NCI-H446 (cell line): Measurements from ENCODE around the gene TSEN54.
"Not testable (repeated sequence)": the region's sequence is repeated elsewhere in the genome, so short reads cannot be mapped to it uniquely, and the experiment has no call there.

ENCODE experiments used
- DNase-seq, 2 experiments: peaks; one replicate each; lab custom pipeline; 2025; lab: John Stamatoyannopoulos, UW

Gene TSEN54

DNA sequence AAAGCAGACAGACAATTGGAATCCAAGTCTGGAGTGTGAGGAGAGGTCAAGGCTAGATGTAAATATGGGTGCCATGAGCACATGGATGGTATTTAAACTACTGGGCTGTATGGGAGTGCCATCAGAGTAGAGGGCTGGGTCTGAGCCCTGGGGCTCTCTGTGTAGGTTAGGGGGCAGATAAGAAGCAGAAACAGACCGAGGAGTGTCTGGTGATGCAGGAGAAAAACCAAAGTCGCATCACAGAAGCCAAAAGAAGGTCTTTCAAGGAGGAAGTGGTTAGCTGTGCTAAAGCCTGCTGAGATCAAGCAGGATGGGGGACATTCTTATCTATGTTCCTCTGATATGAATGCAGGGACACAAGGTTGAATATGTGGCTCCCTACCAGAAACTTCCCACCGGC, 1.9 kb downstream of the TSEN54 start:
- DNase-seq = no peak

DNA sequence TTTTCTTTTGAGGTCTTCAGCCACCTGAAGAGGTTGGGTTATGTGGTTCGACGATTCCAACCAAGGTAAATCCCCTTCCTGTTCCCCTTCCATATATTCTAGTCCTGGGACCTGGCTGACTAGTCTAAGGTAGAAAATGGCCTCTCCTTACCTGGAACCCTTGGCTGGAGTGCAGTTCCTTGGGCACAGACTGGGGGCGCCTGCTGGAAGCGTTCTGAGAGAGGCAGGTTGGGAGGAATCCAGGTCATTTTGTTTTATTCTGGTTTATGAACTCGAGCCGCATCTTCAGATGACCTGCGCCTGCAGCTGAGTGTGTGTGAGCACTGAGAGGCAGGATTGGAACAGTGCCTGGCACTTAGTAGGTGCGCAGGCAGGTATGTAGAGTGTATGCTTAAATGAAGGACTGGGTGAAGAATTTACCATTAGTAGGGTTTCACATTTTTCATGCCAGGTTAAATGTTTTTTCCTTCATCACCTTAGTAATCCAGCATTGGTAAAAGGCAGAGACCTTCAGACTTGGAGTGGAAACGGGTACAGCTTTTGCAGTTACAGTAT, 2.7 kb downstream of the TSEN54 start:
- DNase-seq = no peak

DNA sequence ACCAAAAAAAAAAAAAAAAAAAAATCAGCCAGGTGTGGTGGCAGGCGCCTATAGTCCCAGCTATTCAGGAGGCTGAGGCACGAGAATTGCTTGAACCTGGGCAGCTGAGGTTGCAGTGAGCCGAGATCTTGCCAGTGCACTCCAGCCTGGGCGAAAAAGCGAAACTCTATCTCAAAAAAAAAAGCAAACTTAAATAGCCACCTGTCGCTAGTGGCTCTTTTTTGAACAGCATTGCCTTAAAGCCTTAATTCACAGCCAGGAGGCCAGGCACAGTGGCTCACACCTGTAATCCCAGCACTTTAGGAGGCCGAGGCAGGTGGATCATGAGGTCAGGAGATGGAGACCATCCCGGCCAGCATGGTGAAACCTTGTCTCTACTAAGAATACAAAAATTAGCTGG, 4.1 kb downstream of the TSEN54 start:
- not testable (repeated sequence) for DNase-seq

DNA sequence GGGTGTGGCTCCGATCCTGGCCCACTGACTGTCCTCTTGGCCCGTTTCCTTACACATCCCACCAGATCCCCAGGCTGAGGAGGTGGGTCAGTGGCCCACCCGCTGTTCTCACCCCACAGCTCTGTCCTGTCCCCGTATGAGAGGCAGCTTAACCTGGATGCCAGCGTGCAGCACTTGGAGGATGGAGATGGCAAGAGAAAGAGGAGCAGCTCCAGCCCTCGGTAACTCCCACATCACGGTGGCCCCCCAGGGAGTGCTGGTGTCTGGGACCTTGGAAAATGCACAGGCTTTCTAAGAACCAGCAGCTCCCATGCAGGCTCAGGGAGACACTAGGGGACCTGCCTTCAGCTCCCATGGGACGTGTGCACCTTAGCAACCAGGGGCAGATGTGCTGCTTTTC, 5.0 kb downstream of the TSEN54 start:
- DNase-seq = no peak

DNA sequence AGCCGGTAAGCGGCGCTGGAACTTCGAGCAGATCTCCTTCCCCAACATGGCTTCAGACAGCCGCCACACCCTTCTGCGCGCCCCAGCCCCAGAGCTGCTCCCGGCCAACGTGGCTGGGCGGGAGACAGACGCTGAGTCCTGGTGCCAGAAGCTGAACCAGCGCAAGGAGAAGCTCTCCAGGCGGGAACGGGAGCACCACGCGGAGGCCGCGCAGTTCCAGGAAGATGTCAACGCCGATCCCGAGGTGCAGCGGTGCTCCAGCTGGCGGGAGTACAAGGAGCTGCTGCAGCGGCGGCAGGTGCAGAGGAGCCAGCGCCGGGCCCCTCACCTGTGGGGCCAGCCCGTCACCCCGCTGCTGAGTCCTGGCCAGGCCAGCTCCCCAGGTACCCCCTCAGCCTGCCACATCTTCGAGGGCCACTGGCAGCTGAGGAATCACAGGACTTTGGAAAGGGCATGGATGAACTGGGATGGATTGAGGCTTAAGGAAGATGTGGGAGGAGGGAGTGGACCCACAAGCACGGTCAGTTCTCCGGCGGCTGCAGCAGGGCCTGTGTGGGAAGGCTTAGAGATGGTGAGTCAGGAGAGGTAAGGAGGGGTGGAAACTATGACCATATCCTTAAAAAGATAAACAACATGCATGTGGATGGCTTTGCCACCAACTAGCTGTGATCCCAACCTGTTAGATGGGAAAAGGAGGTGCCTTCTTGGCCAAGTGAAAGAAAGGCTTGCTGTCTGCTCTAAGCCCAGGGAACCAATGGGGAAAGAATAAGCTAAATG, 5.8 kb downstream of the TSEN54 start:
- no peak for DNase-seq

DNA sequence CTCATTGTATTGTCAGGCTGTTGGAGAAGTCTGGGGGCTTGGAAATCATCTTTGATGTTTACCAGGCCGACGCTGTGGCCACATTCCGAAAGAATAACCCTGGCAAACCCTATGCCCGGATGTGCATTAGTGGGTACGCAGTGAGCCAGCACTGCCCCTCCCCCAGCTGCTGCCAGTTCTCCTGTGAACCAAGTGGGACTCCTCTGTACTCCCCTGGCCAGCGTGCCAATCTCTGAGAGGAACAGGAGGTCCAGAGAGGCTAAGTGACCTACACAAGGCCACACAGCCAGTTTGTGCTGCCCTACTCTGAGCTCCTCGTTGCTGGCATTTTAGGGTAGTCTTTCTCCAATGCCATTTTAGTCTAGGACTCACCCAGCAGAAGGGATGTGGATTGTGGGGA, 7.3 kb downstream of the TSEN54 start:
- no peak for DNase-seq

DNA sequence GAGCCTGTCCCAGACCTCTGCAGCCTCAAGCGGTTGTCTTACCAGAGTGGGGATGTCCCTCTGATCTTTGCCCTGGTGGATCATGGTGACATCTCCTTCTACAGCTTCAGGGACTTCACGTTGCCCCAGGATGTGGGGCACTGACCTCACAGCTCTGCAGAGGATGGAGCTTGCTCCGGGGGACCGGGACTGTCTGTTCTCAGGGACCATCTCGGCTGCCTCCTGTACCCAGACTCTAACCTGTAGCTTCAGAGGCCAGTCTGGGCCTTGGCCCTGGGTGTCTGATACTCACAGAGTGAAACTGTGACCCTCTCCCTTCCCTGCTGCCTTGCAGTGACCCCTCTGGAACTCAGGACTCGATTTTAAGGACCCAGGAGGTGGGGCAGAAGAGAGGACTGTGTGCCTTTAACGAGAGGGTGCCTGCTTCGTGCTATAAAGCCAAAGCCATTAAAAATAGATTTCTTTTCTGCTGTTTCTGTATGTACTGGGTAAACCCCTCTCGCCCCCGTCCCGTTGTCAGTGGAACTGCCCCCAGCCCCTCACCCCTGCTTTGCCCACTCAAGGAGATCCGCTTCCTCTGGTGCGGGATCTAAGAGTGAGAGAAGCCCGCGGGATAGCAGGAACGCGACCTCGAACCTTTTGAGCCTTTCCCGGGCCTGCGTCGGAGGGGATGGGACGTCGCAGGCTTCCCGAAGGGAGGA, 8.1 kb downstream of the TSEN54 start:
- DNase-seq = no peak

DNA sequence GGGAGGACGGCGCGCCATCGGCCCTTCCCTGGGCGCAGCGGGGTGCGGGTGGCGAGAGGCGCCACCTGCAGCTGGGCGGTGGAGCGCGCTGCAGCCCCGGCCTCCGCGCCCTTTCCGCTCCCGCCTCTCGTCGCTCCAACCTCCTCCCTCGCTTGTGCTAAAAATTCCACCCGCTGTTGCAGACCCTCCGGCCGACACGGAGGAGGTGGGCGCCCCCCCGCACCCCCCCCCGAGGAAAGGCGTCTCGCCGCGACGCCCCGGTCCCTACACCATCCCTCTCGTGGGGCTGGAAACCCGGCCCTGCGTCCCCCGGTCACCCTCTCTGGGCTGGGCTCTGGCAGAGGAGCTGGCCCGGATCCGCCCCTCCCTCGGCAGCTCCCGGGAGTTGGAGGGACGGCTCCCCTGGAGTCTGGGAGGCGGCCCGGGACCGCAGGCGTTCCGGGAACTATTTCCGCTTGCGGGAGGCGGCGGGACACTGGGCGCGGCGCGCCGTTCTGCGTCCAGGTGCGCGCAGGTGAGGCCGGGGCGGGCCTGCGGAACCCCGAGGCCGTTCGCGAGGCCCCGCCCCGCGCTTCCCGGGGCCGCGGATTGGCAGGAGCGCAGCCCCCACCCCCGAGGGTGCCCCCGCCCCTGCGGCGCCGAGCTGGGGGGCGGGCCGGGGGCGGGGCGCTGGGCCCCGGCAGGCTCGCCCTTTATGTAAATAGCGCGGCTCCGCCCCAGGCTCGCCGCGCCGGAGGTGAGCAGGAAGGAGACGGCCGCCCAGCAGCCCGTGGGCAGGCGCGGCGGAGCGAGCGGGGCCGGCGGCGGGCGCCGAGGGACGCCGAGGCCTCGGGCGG, 8.9 kb downstream of the TSEN54 start, which contains the start of gene LLGL2:
LLGL2 (plus strand) TSS at position 728 of the 836 bp plus-strand sequence. CDS start 17,730 bp downstream, outside the sequence.
- no peak for DNase-seq

DNA sequence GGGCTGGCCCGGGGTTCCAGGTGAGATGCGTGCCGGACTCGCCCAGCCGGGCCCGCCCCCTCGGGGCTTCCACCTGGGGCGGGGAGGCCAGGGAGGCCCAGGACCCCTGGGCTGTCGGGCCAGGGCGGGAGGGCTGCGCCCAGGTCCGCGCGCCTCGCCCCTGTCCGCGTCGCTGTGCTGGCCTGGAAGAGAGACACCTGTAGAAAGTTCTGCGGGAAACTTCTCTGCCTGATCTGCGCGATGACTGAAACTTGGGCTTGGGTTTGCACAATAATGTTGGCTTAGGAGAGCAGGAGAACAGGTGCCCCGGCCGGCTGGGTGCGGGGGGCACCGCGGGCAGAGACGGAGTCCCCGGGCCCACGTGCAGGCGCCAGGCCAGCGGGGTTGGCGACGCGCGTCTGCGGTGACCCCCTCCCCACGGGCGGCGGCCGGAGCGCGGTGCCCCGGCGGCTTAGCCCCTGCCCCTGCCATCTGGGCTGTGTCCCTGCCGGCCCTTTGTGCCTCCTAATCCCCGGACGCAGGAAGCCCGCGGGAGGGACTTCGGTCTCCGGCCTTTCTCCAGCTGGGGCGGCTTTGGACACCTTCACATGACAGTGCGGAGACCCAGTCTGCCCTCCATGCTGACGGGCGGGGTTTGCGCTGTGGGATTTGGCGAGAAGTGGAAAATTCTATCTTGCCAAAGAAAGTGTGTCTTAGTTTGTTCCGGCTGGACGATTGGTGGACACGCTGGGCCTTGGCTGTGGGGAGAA, 9.7 kb downstream of the TSEN54 start:
- no peak for DNase-seq

DNA sequence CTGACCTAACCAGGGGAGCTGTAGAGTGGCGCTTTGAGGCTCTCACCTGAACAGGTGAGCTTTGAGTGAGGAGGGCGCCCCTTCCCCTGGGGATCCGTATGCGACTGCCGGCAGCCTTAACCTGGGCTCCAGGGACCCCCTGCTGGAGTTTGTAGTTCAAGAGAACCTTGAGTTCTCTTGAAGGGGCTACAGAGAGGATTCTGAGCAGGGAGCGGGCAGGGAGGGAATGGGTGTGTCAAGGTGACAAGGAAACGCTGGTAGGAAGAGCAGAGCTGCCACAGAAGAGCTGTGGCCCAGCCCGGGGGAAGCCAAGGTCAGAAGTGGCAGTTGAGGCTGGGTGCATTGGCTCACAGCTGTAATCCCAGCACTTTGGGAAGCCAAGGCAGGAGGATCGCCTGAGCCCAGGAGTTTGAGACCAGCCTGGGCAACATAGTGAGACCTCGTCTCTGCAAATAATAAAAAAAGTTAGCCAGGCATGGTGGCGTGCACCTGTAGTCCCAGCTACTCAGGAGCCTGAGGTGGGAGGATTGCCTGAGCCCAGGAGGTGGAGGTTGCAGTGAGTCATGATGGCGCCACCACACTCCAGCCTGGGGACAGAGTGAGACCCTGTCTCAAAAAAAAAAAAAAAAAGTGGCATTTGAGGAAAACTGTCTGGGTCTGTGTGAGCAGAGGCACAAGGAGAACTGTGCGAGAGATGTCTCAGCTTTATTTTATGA, 10.4 kb downstream of the TSEN54 start:
- DNase-seq = no peak

DNA sequence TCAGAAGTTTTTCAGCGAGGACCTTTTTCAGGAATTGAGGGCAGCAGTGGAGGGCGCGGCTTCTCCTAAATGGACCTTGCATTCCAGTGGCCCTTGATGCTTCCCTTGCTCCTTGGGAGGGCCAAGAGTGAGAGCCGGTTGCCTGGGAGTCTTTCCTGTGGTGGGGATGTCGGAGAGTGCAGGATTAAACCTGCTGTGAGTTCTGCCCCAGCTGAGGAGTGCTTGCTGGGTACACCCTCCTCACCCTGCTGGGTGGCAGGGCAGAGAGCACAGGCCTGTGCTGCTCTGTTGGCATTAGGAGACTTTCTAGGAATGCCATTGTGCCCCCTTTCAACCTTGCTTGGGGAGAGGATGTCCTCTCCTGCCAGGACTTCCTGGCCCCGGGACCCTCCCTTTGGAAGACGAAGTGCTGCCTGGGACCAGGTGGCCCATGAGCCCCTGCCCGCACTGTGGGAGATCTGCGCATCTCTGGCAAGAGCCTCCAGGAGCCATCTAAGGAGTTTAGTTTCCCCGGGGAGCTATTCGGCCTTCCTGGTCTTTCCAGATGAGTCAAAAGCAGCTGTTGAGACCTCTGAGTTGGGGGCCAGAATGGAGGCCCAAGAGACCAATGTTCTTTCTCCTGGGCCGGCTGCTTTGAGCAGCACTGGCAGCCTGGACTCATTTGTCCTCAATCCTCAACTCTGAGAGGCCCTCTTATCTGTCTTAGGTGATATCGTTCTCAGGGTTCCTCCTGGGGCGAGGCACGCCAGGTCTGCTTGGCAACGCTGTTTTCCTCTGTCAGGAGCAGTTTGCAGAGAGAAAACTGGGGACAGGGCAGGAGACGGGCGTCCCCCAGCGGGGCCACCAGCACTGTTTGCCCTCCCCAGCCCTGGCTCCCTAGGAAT, 14.8 kb downstream of the TSEN54 start:
- DNase-seq = no peak

DNA sequence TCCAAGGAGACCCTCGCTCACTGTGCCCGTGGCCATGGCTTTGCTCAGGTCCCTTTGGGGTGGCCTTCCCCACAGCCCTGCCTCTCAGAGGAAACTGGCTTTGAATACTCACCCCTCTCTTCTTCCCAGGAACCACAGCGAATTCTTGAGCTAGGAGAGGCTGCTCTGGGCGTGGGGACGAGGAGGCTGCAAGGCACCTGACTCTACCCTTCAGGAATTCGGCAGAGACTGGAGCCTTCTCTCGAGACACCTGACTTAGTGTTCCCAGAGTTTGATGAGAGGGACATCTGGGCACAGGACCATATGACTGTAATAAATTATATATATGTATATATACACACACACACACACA, 15.4 kb downstream of the TSEN54 start:
- DNase-seq = no peak

DNA sequence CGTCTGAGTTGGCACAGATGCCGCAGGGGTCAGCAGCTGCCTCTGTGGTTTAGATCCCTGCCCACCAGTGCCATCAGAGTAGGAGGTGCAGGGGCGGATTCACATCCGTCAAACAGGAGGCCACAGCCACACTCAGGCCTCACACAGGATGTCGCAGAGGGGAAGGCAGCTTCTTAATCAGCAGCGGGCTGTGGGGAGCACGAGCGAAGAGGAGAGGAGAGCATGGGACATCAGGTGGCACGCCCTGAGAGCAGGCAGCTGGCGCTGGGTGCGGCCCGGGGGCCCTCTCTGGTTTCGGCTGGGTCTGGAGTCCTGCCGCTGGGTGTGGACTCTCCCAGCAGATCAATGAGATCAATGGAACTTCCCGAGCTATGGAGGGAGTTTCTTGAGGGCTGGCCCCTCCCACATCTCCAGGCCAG, 18.8 kb downstream of the TSEN54 start:
- no peak for DNase-seq

DNA sequence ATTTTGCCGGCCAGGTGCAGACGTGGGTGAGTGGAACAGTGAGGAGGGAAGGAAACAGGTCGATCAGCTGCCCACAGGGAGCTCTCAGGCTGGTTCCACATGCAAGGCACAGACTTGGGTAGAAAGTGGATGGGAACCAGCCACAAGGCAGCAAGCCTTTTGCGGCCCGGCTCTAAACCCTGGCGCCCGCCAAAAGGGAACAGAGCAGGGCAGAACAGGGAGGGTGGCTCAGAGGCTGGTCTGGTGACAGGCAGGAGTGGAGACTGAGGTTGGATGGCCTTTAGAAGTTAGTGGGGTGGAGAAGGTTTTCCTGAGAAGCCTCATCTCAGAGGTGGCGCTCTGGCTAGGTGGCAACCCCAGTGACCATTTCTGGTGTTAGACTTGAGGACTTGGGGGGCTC, 19.5 kb downstream of the TSEN54 start:
- no peak for DNase-seq

DNA sequence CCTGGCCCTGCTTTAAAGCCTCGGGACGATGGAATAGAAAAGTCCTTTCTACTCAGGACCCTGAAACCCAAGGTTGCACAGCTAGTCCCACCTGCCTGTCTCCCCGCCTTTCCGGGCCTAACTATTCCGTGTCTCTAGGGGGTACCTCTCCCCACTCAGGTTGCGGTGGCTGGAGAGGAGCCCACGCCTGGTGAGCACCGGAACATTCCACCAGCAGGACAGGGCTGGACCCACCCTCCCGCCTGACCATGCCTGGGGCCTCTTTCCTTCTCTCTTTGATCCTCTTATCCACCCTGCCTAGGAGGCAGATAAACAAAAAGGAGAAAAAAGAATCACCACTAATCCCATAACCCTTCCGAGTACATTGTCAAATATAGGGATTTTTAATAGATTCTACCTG, 20.0 kb downstream of the TSEN54 start:
- no peak for DNase-seq

DNA sequence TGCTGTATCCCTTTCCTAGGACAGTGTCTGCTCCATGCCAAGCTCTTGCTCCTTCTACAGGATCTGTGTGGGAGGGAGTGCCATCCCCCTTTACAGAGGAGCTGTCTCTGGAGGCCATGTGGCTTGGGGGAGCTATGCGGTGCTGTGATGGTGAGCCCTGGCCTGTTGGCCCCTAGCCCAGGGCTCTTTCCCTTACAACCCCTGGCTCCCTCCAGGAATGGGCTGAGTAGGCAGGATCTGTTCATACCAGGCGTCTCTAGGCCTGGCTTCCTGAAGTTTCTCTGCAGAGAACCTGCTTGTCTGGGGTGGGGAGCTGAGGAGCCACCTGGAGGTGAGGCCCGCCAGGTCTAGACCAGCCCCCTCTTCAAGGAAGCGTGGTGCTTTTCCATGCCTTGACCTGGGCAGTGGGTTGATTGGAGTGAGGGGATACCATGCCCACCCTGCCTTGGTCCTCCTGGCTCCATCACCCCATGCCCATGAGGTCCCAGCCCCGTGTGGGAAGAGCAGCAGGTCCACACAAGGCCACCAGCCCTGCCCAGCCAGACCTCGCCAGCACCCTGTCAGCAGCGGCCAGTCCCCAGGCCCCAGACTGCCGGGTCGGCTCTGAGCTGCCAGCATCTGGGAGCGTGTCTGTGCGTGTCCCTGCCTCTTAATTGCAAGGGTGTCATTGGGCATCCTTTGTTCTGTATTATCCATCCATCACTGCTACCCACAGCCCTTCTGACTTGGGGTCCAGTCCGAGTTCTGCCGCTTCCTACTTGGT, 23.8 kb downstream of the TSEN54 start:
- DNase-seq = no peak

DNA sequence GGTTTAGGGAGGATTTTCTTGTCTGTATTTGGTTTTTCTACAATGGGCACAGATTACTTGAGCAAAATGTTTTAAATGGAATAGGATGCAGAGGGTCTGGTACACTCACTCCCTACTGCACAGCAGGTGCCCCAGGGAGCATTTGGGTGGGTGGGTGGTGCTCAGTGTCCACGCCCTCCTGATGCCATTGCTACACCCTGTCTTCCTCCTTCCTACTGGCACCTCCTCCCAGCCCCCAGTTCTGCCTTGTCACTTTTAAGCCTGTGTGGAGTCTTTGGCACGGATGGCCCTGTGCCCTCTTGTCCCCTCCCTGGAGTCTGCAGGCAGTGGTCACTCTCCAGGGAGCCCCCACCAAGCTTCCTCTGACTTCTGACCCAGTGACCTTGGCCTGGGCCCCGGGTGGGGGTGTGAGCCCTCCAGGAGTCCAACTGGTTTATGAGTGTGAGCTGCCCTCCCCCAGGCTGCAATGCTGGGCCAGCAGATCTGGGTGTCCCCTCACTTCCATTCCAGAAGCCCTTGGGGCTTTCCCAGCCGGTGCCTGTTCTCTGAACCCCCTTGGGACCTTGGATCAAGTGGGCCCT, 24.7 kb downstream of the TSEN54 start:
- no peak for DNase-seq

DNA sequence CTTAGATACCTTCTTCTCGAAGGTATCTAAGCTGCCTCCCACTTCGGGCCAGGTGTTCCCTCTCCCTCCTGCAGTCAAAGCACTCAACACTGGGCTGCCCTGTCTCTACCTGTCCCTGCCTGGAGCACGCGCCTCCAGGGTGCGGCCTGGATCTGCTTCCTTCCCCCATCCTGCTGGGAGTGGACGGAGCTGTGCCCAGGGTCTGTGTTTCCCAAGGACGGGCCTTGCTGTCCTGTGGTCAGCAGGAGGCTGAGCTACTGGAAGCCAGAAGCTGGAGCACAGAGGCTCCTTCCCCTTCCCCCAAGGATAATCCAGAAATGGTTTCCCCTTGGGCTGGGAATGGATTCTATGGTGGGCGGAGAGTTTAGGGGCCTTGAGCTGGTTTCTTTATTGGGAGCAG, 25.9 kb downstream of the TSEN54 start:
- no peak for DNase-seq
